Nephron progenitor cell (in vitro differentiated cells): ENCODE data around the gene LLGL2.
A peak's percentile ranks its signal among the peaks of the same experiment; 100 is the strongest.
"Not testable (repeated sequence)": the region's sequence is repeated elsewhere in the genome, so short reads cannot be mapped to it uniquely, and the experiment has no call there.

Source experiments
- DNase-seq: peaks from one replicate; pipeline ENCODE4 v3.0.0; 2021
- H3K27ac Mint-ChIP-seq: 2 replicates; pipeline ENCODE4 v1.8.0; 2021; ENCODE audit warnings: mild to moderate bottlenecking, moderate library complexity, mixed read lengths
- H3K27me3 Mint-ChIP-seq: 2 replicates; pipeline ENCODE4 v1.8.0; 2021; ENCODE audit warnings: mild to moderate bottlenecking, low read depth, mixed read lengths; ENCODE audit not compliant: poor library complexity
- H3K36me3 Mint-ChIP-seq: 2 replicates; pipeline ENCODE4 v1.8.0; 2021; ENCODE audit warnings: low read depth, mixed read lengths
- H3K4me1 Mint-ChIP-seq: 2 replicates; pipeline ENCODE4 v1.8.0; 2021; ENCODE audit warnings: mixed read lengths
- H3K4me3 Mint-ChIP-seq: 2 replicates; pipeline ENCODE4 v1.8.0; 2021; ENCODE audit warnings: mild to moderate bottlenecking, moderate library complexity, mixed read lengths
- H3K9me3 Mint-ChIP-seq: 2 replicates; pipeline ENCODE4 v1.8.0; 2021; ENCODE audit warnings: mild to moderate bottlenecking, moderate library complexity, mixed read lengths
- CTCF ChIP-seq: fragments of 200-600 bp; sonication (generic); IDR thresholded peaks from 2 replicates; pipeline ENCODE4 v1.5.0; 2021; ENCODE audit warnings: antibody characterized with exemption

Gene LLGL2

GRCh38 chr17:75516255-75516618, 9.3 kb upstream of the LLGL2 start, which contains the start of gene TSEN54:
Gene TSEN54, plus strand, starts transcription at chr17:75516528. Its CDS starts 33 bp downstream, at chr17:75516561.
- Mint-ChIP-seq H3K4me1 (peaks cover 44% of the 10 kb centered on the region), H3K9me3 (no peaks in the 10 kb centered on the region), H3K4me3 (peak within 1 kb of the TSS; percentile 86), H3K27ac (no peak within 1 kb of the TSS), H3K27me3 (peaks cover 7% of the 10 kb centered on the region), H3K36me3 (peaks cover 28% of the 10 kb centered on the region)
- TF ChIP-seq CTCF = no peak
- DNase-seq = peak; percentile 95

- TF ChIP-seq CTCF = no peak
- peaks cover 28% of the 10 kb centered on the region for H3K36me3 Mint-ChIP-seq
- H3K27ac Mint-ChIP-seq = no peak overlapping the region
- H3K27me3 Mint-ChIP-seq = peaks cover 7% of the 10 kb centered on the region
- H3K4me3 Mint-ChIP-seq = peak overlapping the region; percentile 86
- H3K4me1 Mint-ChIP-seq = peaks cover 40% of the 10 kb centered on the region
- peak; percentile 74 for DNase-seq
- H3K9me3 Mint-ChIP-seq = no peaks in the 10 kb centered on the region
Measured at GRCh38 chr17:75516619-75517296, 8.7 kb upstream of the LLGL2 start.

GRCh38 chr17:75517297-75517865, 8.1 kb upstream of the LLGL2 start:
- Mint-ChIP-seq H3K4me3 (peak overlapping the region; percentile 86), H3K9me3 (no peaks in the 10 kb centered on the region), H3K27me3 (peaks cover 7% of the 10 kb centered on the region), H3K4me1 (peaks cover 34% of the 10 kb centered on the region), H3K27ac (no peak overlapping the region), H3K36me3 (peaks cover 31% of the 10 kb centered on the region)
- TF ChIP-seq CTCF = no peak
- no peak for DNase-seq

- Mint-ChIP-seq H3K9me3 (no peaks in the 10 kb centered on the region), H3K4me3 (peak overlapping the region; percentile 86), H3K36me3 (peaks cover 36% of the 10 kb centered on the region), H3K4me1 (peaks cover 27% of the 10 kb centered on the region), H3K27me3 (peaks cover 13% of the 10 kb centered on the region), H3K27ac (no peak overlapping the region)
- no peak for TF ChIP-seq CTCF
- DNase-seq = no peak
Measured at GRCh38 chr17:75518201-75518600, 7.3 kb upstream of the LLGL2 start.

GRCh38 chr17:75518983-75519537, 6.4 kb upstream of the LLGL2 start:
- peaks cover 36% of the 10 kb centered on the region for H3K36me3 Mint-ChIP-seq
- H3K4me1 Mint-ChIP-seq = peaks cover 19% of the 10 kb centered on the region
- peaks cover 20% of the 10 kb centered on the region for H3K27me3 Mint-ChIP-seq
- H3K27ac Mint-ChIP-seq = no peak overlapping the region
- no peak overlapping the region for H3K4me3 Mint-ChIP-seq
- DNase-seq = no peak
- H3K9me3 Mint-ChIP-seq = no peaks in the 10 kb centered on the region
- TF ChIP-seq CTCF = no peak

- not testable (repeated sequence) for DNase-seq, H3K27ac Mint-ChIP-seq, H3K9me3 Mint-ChIP-seq, H3K4me3 Mint-ChIP-seq
- peaks cover 24% of the 10 kb centered on the region for H3K27me3 Mint-ChIP-seq
- peaks cover 36% of the 10 kb centered on the region for H3K36me3 Mint-ChIP-seq
- peaks cover 16% of the 10 kb centered on the region for H3K4me1 Mint-ChIP-seq
Measured at GRCh38 chr17:75520413-75520812, 5.1 kb upstream of the LLGL2 start.
